Smooth muscle cell of the pulmonary artery (primary cell): ENCODE results near the gene ZNF211. TPM values are rescaled to one million over a fixed set of nuclear protein-coding genes. Genes with fewer than 3 reads are reported as not detected.

Source experiments
- total RNA-seq: library from RNA; depleted of rRNA; stranded (reverse); fragments of >200 nt; gene quantifications from 2 replicates; pipeline ENCODE4 v1.2.3, GENCODE V29; 2014

The ZNF211 gene
- 10.8 and 11.0 TPM in 2 replicates for total RNA-seq

DNA sequence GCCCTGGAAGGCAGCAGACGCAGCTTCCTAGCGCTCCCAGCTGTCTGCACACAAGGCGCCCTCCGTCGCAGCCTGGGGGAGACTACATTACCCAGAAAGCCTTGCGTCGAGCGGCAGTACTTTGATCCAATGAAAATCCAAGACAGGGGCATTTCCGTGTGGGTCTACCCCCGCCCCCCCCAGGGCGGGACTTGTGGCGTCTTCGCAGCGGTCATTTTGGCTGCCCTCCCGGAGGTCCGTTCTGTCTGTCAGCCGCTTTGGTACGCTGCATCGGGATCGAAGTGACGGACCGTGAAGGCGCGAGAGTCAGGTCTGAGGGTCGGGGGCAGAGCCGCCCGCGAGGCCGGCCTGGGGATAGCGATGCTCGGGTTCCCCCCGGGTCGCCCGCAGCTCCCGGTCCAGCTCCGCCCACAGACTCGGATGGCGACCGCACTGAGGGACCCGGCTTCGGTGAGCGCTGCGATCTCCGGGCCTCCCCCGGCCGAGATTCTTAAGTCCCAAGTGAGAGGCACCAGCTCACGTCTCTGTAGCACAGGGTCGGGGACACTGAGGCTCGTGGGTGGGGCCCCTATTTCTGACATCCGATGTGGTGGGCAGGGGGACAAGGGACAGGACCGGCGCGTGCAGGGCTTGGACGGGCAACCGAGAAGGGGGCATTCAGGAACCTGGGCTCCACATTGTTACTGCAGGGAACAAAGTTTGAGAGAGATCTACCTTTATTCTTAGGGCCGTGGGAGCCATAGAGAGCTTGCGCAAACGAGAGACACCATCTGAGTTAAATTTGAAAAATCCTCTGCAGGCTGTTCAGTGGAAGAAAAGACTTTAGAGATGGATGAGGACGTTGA lies at the start of gene ZNF211:
TSS of gene ZNF211 (plus strand) at position 182 of the 845 bp plus-strand sequence. CDS start at position 361, 179 bp downstream.

DNA sequence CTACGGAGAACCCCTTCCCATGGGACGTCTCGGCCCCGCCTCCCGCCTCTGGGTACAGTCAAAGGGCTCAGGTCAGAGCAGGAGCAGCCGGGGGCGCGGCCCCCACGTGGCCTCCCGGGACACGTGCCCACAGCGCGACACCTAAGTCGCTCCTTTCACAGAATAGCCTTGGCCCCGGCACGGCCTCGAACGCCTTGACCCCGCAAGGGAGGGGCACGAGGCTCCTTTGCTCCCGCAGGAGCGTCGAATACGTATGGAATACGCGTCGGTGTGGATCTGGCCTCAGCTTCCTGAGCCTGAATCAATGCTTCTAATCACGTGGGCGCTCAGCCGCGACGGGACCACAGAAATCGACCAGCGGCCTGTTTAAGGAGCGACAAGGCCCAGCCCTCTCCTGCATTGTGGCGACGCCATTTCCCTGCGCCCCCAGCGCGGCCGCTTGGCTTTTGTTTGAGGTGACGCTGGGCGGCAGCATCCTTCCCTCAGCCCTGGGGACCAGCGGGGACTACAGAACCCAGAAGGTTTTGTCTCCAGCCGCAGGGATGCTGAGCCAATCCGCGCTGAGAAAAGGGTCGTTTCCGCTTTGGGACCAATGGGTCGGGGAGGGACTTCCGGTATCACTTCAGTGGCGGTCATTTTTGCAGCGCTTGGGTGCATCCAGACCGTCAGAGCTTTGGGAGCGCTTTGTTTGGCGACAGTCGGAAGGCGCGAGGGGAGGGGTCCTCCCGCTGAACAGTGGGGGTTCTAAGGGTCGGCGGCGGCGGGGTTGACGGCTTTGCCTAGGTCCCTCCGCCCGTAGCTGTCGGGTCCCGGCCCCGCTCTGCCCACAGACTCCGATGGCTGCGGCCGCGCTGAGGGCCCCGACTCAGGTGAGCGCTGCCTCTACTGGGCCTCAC lies 49.2 kb upstream of the ZNF211 start, which contains the start of gene ZIK1:
TSS of gene ZIK1 (plus strand) at position 625 of the 896 bp plus-strand sequence. CDS start at position 837, 212 bp downstream.

DNA sequence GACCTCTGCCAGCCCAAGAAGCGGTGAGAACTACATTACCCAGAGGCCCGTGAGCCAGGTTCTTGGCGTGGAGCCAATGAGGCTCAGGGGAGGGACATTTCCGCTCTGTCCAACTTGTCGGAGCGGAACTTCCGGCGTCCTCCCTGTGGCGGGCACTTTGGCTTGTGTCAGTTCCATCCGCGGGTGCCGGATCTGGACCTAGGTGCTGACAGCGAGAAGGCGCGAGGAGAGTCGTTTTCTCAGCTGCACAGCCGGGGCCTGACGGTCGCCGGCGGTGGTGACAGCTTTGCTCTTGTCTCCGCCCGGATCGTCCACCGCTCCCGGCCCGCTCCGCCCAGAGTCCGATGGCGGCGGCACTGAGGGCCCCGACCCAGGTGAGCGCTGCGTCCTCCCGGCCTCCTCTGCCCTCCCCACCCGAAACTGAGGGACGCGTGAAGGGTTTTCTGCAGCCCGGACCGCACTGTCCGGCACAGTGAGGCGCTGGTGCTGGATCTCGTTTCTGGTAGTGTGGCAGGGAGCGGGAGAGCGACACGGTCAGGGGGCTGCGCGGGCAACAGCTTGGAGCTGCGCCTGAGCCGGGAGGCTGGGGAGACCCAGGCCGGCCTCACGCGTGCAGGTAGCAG lies 33.1 kb upstream of the ZNF211 start, which contains the start of gene ZNF530:
TSS of gene ZNF530 (plus strand) at position 125 of the 623 bp plus-strand sequence. CDS start 4,461 bp downstream, outside the sequence.

DNA sequence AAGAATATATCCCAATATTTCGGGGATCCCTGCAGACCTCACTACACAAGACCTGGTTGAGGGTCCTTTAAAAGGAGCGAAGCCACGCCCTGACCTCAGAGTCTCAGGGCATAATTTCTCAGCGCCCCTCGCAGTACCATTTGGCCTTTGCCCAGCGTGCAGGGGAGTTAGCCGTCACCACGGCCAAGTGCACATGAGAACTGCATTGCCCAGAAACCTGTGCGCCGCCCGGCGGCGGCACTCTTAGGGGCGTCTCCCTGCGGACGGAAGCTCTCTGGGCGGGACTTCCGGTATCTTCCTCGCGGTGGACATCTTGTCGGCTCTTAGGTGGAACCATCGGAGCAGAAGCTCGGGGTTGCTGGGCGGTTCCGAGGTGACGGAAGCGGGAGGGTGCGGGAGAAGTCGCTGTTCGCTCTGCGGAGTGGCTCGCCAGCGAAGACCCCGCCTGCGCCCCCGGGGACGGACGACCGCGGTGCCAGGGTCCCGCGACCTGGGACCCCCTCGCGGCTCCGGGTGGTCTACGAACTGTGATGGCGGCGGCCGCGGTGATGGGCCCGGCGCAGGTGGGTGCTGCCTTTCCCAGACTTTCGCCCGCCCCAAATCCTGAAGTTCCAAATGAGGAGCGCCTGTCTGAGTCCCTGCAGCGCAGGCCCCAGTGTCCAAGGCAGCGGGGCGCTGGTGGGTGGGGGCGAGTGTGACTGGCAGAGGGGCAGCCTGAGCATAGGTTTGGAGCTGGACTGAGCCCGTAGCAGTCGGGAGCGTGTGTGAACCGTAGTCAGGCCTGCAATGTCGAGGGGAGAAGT lies 18.8 kb upstream of the ZNF211 start, which contains the start of gene ZNF134:
TSS of gene ZNF134 (plus strand) at position 302 of the 803 bp plus-strand sequence. CDS start 5,227 bp downstream, outside the sequence.

DNA sequence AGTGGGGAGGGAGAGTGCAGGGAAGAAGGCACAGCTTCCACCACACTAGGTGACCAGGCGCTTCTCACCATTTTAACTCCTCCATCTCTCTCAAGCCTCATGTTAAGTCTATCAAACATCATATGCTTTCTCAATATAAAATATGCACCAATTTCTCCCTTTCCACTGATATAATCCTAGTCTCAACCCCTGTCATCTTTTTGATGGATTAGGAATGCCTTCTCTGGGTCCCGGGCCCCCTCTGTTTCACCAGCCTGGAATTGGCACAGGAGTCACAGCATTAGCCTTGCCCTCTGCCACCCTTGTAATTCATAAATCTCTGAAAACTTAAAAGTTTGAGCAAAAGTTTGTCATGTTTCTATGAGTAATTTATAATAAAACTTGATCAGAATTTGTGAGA lies 35.7 kb downstream of the ZNF211 start, which contains the start of gene ZSCAN4:
TSS of gene ZSCAN4 (plus strand) at position 301 of the 400 bp plus-strand sequence. CDS start 7,211 bp downstream, outside the sequence.

Other genes with a start within 250 kb of the ZNF211 start
- gene ZNF548, start 243.3 kb upstream of the ZNF211 start, total RNA-seq = 18.8 and 21.2 TPM in 2 replicates
- gene ZNF17, start 222.0 kb upstream of the ZNF211 start, total RNA-seq = 13.8 and 14.2 TPM in 2 replicates
- gene ZNF749, start 197.8 kb upstream of the ZNF211 start, total RNA-seq = 10.0 and 15.4 TPM in 2 replicates
- gene VN1R1, start 176.0 kb upstream of the ZNF211 start, total RNA-seq = 0.72 and 0.76 TPM in 2 replicates
- 17.5 and 19.9 TPM in 2 replicates for gene ZNF772, start 155.6 kb upstream of the ZNF211 start, total RNA-seq
- 13.8 and 13.9 TPM in 2 replicates for gene ZNF419, start 145.4 kb upstream of the ZNF211 start, total RNA-seq
- 13.7 and 22.1 TPM in 2 replicates for gene ZNF773, start 133.2 kb upstream of the ZNF211 start, total RNA-seq
- 6.5 and 7.2 TPM in 2 replicates for gene ZNF549, start 105.8 kb upstream of the ZNF211 start, total RNA-seq
- 9.1 and 13.0 TPM in 2 replicates for gene ZNF550, start 73.3 kb upstream of the ZNF211 start, total RNA-seq
- gene ZNF416, start 54.3 kb upstream of the ZNF211 start, total RNA-seq = 5.4 and 5.5 TPM in 2 replicates
- 5.2 and 6.8 TPM in 2 replicates for gene ZIK1, start 49.0 kb upstream of the ZNF211 start, total RNA-seq
- gene ZNF530, start 33.3 kb upstream of the ZNF211 start, total RNA-seq = 2.1 and 2.3 TPM in 2 replicates
- 20.7 and 21.9 TPM in 2 replicates for gene ZNF134, start 18.9 kb upstream of the ZNF211 start, total RNA-seq
- 0.07 TPM in 1 of 2 replicates, not detected in the other for gene ZSCAN4, start 35.8 kb downstream of the ZNF211 start, total RNA-seq
- 5.3 and 5.7 TPM in 2 replicates for gene ZNF551, start 48.8 kb downstream of the ZNF211 start, total RNA-seq
- gene ZNF154, start 76.0 kb downstream of the ZNF211 start, total RNA-seq = 7.0 and 8.1 TPM in 2 replicates
- 9.5 and 11.7 TPM in 2 replicates for gene ZNF671, start 94.5 kb downstream of the ZNF211 start, total RNA-seq
- 13.2 and 14.1 TPM in 2 replicates for gene ZNF776, start 113.6 kb downstream of the ZNF211 start, total RNA-seq
- 13.7 and 15.0 TPM in 2 replicates for gene ZNF586, start 136.5 kb downstream of the ZNF211 start, total RNA-seq
- 4.3 and 4.4 TPM in 2 replicates for gene ZNF552, start 181.7 kb downstream of the ZNF211 start, total RNA-seq
- gene ZNF587B, start 197.1 kb downstream of the ZNF211 start, total RNA-seq = 20.1 and 23.4 TPM in 2 replicates
- 33.7 and 35.8 TPM in 2 replicates for gene ZNF587, start 216.7 kb downstream of the ZNF211 start, total RNA-seq